H1 (cell line): ENCODE data around the gene PHOSPHO1. TPM values are rescaled to one million over a fixed set of nuclear protein-coding genes. Genes with fewer than 3 reads are reported as not detected.

Source experiments
- CTCF ChIA-PET: fragments of 300-600 bp; sonication (Branson Sonifier 250); formaldehyde crosslinking; loops from one replicate; lab custom pipeline; 2021; ENCODE audit not compliant: partially characterized antibody; lab: Charles Lee
- POLR2A ChIA-PET: fragments of 300-600 bp; sonication (Branson Sonifier 250); formaldehyde crosslinking; loops from one replicate; lab custom pipeline; 2021; ENCODE audit warnings: inconsistent platforms; ENCODE audit not compliant: partially characterized antibody; lab: Charles Lee
- DNase-seq, 2 experiments: peaks; one replicate each; pipeline versions ENCODE4 v3.0.0 to v3.0.0-alpha.2; 2010 to 2022; ENCODE audit warnings: low spot score in 2 of 2, low read depth in 1 of 2, mixed read lengths in 1 of 2
- FAIRE-seq: peaks from 2 replicates; lab custom pipeline; 2011; peaks lifted over from hg19 to GRCh38; lab: Jason Lieb, UNC
- H2AFZ ChIP-seq: 2 replicates; pipeline ENCODE4 v1.8.1; 2012; ENCODE audit warnings: low read length, inconsistent platforms
- H2AK5ac ChIP-seq: 2 replicates; pipeline ENCODE4 v1.6.1; 2013; ENCODE audit warnings: low read depth, low read length
- H2BK120ac ChIP-seq: replicated peaks from 2 replicates; pipeline ENCODE3; 2013; ENCODE audit warnings: low read depth, low read length, inconsistent platforms
- H2BK12ac ChIP-seq: 2 replicates; pipeline ENCODE4 v1.6.1; 2013; ENCODE audit warnings: low read depth, low read length
- H2BK15ac ChIP-seq: 2 replicates; pipeline ENCODE4 v1.6.1; 2013; ENCODE audit warnings: low read length
- H2BK20ac ChIP-seq: 2 replicates; pipeline ENCODE4 v1.6.1; 2013; ENCODE audit warnings: low read length
- H2BK5ac ChIP-seq: 2 replicates; pipeline ENCODE4 v1.6.1; 2013; ENCODE audit warnings: low read depth, low read length
- H3K14ac ChIP-seq: 2 replicates; pipeline ENCODE4 v1.6.1; 2013; ENCODE audit warnings: inconsistent platforms; ENCODE audit not compliant: insufficient read length
- H3K18ac ChIP-seq: 2 replicates; pipeline ENCODE4 v1.6.1; 2013; ENCODE audit warnings: low read length; ENCODE audit errors: extremely low read depth
- H3K23ac ChIP-seq: 2 replicates; pipeline ENCODE4 v1.6.1; 2013; ENCODE audit warnings: inconsistent platforms; ENCODE audit not compliant: insufficient read length
- H3K23me2 ChIP-seq: 2 replicates; pipeline ENCODE4 v1.6.1; 2013; ENCODE audit warnings: low read depth, low read length
- H3K27ac ChIP-seq: 2 replicates; pipeline ENCODE4 v1.6.1; 2011; ENCODE audit warnings: low read depth, low read length, inconsistent platforms
- H3K27me3 ChIP-seq, 4 experiments: replicated peaks in 1 of 4; 1 replicate in 1 of 4; 2 replicates in 3 of 4; pipeline versions ENCODE4 v1.6.1 to v1.8.1; 2011 to 2013; ENCODE audit warnings: low read length in 3 of 4, mild to moderate bottlenecking in 3 of 4, inconsistent platforms in 2 of 4, mixed read lengths in 2 of 4, moderate library complexity in 1 of 4; ENCODE audit not compliant: control insufficient read depth in 3 of 4, insufficient read depth in 3 of 4; ENCODE audit errors: extremely low read depth in 1 of 4
- H3K36me3 ChIP-seq, 4 experiments: 2 replicates each; pipeline versions ENCODE4 v1.6.1 to v1.8.1; 2011 to 2013; ENCODE audit warnings: mild to moderate bottlenecking in 4 of 4, low read length in 3 of 4, moderate library complexity in 2 of 4, control low read depth in 1 of 4, inconsistent platforms in 1 of 4; ENCODE audit not compliant: insufficient read depth in 4 of 4, control insufficient read depth in 2 of 4
- H3K4ac ChIP-seq: replicated peaks from 2 replicates; pipeline ENCODE3; 2013; ENCODE audit warnings: low read length, low read depth, mixed read lengths, inconsistent platforms; ENCODE audit not compliant: insufficient read length
- H3K4me1 ChIP-seq, 4 experiments: replicated peaks in 1 of 4; 1 replicate in 1 of 4; 2 replicates in 3 of 4; pipeline versions ENCODE4 v1.6.1 to v1.8.1; 2011 to 2013; ENCODE audit warnings: low read length in 3 of 4, inconsistent platforms in 2 of 4, mixed read lengths in 1 of 4; ENCODE audit not compliant: insufficient read depth in 4 of 4, control insufficient read depth in 3 of 4
- H3K4me2 ChIP-seq, 2 experiments: 2 replicates each; pipeline versions ENCODE4 v1.6.1 to v1.8.1; 2011 to 2013; ENCODE audit warnings: low read depth in 2 of 2, low read length in 2 of 2, control low read depth in 1 of 2, inconsistent platforms in 1 of 2, mild to moderate bottlenecking in 1 of 2; ENCODE audit not compliant: insufficient read depth in 1 of 2
- H3K4me3 ChIP-seq, 4 experiments: fragments of 200-600, 300-600 bp in 1 of 4; sonication (generic), shearing (Covaris generic), sonication (Bioruptor Twin) in 1 of 4; 2 replicates each; pipeline versions ENCODE4 v1.5.1 to v1.8.1; 2011 to 2016; ENCODE audit warnings: low read length in 4 of 4, low read depth in 3 of 4, control low read depth in 2 of 4, inconsistent platforms in 2 of 4, mild to moderate bottlenecking in 2 of 4, mixed read lengths in 1 of 4, moderate library complexity in 1 of 4; ENCODE audit not compliant: insufficient read depth in 2 of 4; ENCODE audit errors: extremely low read depth in 1 of 4
- H3K56ac ChIP-seq: replicated peaks from 2 replicates; pipeline ENCODE3; 2013; ENCODE audit warnings: low read depth, mild to moderate bottlenecking, mixed read lengths, low read length, inconsistent platforms; ENCODE audit not compliant: insufficient read length
- H3K79me1 ChIP-seq: 2 replicates; pipeline ENCODE4 v1.6.1; 2013; ENCODE audit warnings: low read depth, low read length, control low read depth
- H3K79me2 ChIP-seq, 2 experiments: 2 replicates each; pipeline versions ENCODE4 v1.6.1 to v1.8.1; 2012 to 2013; ENCODE audit warnings: low read length in 2 of 2, mild to moderate bottlenecking in 2 of 2, inconsistent platforms in 1 of 2; ENCODE audit not compliant: insufficient read depth in 2 of 2, control insufficient read depth in 1 of 2
- H3K9ac ChIP-seq, 4 experiments: replicated peaks in 1 of 4; 1 replicate in 1 of 4; 2 replicates in 3 of 4; pipeline versions ENCODE4 v1.6.1 to v1.8.1; 2011 to 2013; ENCODE audit warnings: low read depth in 3 of 4, low read length in 3 of 4, control low read depth in 2 of 4, mild to moderate bottlenecking in 2 of 4, moderate library complexity in 2 of 4, inconsistent platforms in 1 of 4; ENCODE audit errors: extremely low read depth in 1 of 4
- H3K9me3 ChIP-seq, 2 experiments: 2 replicates each; pipeline versions ENCODE4 v1.6.1 to v1.8.1; 2012 to 2013; ENCODE audit warnings: mild to moderate bottlenecking in 2 of 2, moderate library complexity in 2 of 2, control low read depth in 1 of 2, inconsistent platforms in 1 of 2, low read depth in 1 of 2, low read length in 1 of 2, mixed read lengths in 1 of 2; ENCODE audit not compliant: insufficient read depth in 2 of 2
- H4K20me1 ChIP-seq, 2 experiments: replicated peaks in 1 of 2; 2 replicates each; pipeline versions ENCODE3 to v1.8.1; 2011 to 2013; ENCODE audit warnings: inconsistent platforms in 2 of 2, low read length in 2 of 2, mild to moderate bottlenecking in 1 of 2; ENCODE audit not compliant: insufficient read depth in 2 of 2, control insufficient read depth in 1 of 2
- H4K5ac ChIP-seq: 2 replicates; pipeline ENCODE4 v1.6.1; 2013; ENCODE audit warnings: low read length, low read depth, mixed read lengths, inconsistent platforms; ENCODE audit not compliant: insufficient read length
- H4K8ac ChIP-seq: 2 replicates; pipeline ENCODE4 v1.8.0; 2013; ENCODE audit warnings: mild to moderate bottlenecking, moderate library complexity, low read length, inconsistent platforms; ENCODE audit not compliant: insufficient read depth; ENCODE audit errors: extremely low read depth
- H4K91ac ChIP-seq: replicated peaks from 2 replicates; pipeline ENCODE3; 2013; ENCODE audit warnings: low read length, mixed read lengths, inconsistent platforms; ENCODE audit not compliant: insufficient read length
- CREB1 ChIP-seq: IDR thresholded peaks from 2 replicates; pipeline ENCODE4 v1.6.1; 2012; ENCODE audit warnings: inconsistent platforms
- CTBP2 ChIP-seq: IDR thresholded peaks from 2 replicates; pipeline ENCODE4 v1.7.0; 2011; ENCODE audit warnings: borderline replicate concordance, mild to moderate bottlenecking, moderate library complexity, mixed read lengths, low read length; ENCODE audit not compliant: insufficient read depth, insufficient read length
- GABPA ChIP-seq: IDR thresholded peaks from 2 replicates; pipeline ENCODE4 v1.6.1; 2011; ENCODE audit warnings: mild to moderate bottlenecking, low read length, moderate library complexity, borderline replicate concordance; ENCODE audit not compliant: insufficient read depth
- SIN3A ChIP-seq, 2 experiments: IDR thresholded peaks in 1 of 2; conservative IDR thresholded peaks in 1 of 2; 2 replicates each; pipeline ENCODE4 v1.6.1; 2011 to 2012; ENCODE audit warnings: low read length in 2 of 2, improper control_type of control experiment in 1 of 2, low read depth in 1 of 2, mild to moderate bottlenecking in 1 of 2
- WGBS, 2 experiments: shearing (Covaris generic) in 1 of 2; methylation state at CpG; one replicate each; pipeline versions ENCODE4 v1.1.6 to v1.1.7; 2013 to 2015; ENCODE audit warnings: low lambda C conversion rate in 2 of 2, mixed read lengths in 2 of 2, inconsistent platforms in 1 of 2, low coverage in 1 of 2, missing lambda C conversion rate in 1 of 2; ENCODE audit not compliant: insufficient replicate concordance in 2 of 2, insufficient coverage in 1 of 2, insufficient read length in 1 of 2; ENCODE audit errors: extremely low coverage in 1 of 2, missing lambda C conversion rate in 1 of 2; 5-methylcytosine and 5-hydroxymethylcytosine counted together
- polyA plus RNA-seq, 7 experiments: library from polyadenylated mRNA; depleted of rRNA in 3 of 7; stranded (reverse) in 5 of 7; unstranded in 2 of 7; fragments of >200 nt in 5 of 7; fragments of 200-250 nt in 2 of 7; gene quantifications; 1 replicate in 5 of 7; 2 replicates in 1 of 7; 4 replicates in 1 of 7; pipeline versions ENCODE4 v1.2.1 to v1.2.3, GENCODE V29; 2011 to 2013; ENCODE audit warnings: missing spikeins in 2 of 7, mixed read lengths in 2 of 7
- total RNA-seq: library from RNA; stranded (reverse); fragmentation: NEBNext Ultra II Directional; extraction: Animal tissue kit (Norgen Biotek cat#: 25700); gene quantifications from 2 replicates; pipeline ENCODE4 v1.2.1, GENCODE V29; 2021
- TF ChIP-seq, protein P1 (sequence below), 3 experiments: IDR thresholded peaks; 1 replicate in 2 of 3; 2 replicates in 1 of 3; pipeline versions ENCODE4 v1.5.1 to v1.6.1; 2011; ENCODE audit warnings: low read length in 3 of 3, mild to moderate bottlenecking in 3 of 3, inconsistent platforms in 2 of 3, low read depth in 1 of 3, moderate library complexity in 1 of 3; ENCODE audit not compliant: insufficient read depth in 1 of 3; ENCODE audit errors: control extremely low read depth in 1 of 3
- TF ChIP-seq, protein P2 (sequence below): IDR thresholded peaks from 2 replicates; pipeline ENCODE4 v1.6.1; 2011; ENCODE audit warnings: low read depth, mild to moderate bottlenecking, low read length; ENCODE audit not compliant: insufficient read depth
- TF ChIP-seq, protein P3 (sequence below): IDR thresholded peaks from 2 replicates; pipeline ENCODE4 v1.6.1; 2012; ENCODE audit warnings: low read length, inconsistent platforms

The PHOSPHO1 gene
- total and polyA plus RNA-seq, 2 of the 8 experiments (the other 6 are each of a cell fraction or from before 2014, with no cell fraction given): 0.34 to 0.45 TPM

- no peak overlapping the region for H3K23ac ChIP-seq
- no peak overlapping the region for H4K5ac ChIP-seq
- no peaks in the 10 kb centered on the region for H3K79me1 ChIP-seq
- H4K8ac ChIP-seq: no peak overlapping the region
- WGBS, 2 experiments: 84% methylated on average over 7 of the region's 7 CpGs; no CpG with 5 or more reads in 1 of the 2 experiments
- H2AK5ac ChIP-seq: no peak overlapping the region
- no peak overlapping the region for H2AFZ ChIP-seq
- H3K9ac ChIP-seq: no peak overlapping the region
- H2BK20ac ChIP-seq: no peak overlapping the region
- H2BK15ac ChIP-seq: no peak overlapping the region
- H4K91ac ChIP-seq: no peak overlapping the region
- no peaks in the 10 kb centered on the region for H3K27me3 ChIP-seq
- no peak overlapping the region for H3K18ac ChIP-seq
- ChIA-PET POLR2A (interaction anchor here (1.2 to 1.6 kb wide), 2 partner anchors 11 to 65 kb away, joined by 3 to 4 read pairs; no protein-coding TSS in a partner anchor), CTCF (interaction anchor here (0.9 to 1.7 kb wide), 3 partner anchors 9 to 46 kb away, joined by 3 to 5 read pairs (median 3); no protein-coding TSS in a partner anchor)
- no peaks in the 10 kb centered on the region for H3K23me2 ChIP-seq
- no peaks in the 10 kb centered on the region for H4K20me1 ChIP-seq
- H3K4me3 ChIP-seq: no peak overlapping the region
- FAIRE-seq: no peak
- DNase-seq: no peak
- no peak overlapping the region for H3K14ac ChIP-seq
- no peaks in the 10 kb centered on the region for H3K79me2 ChIP-seq
- H3K4ac ChIP-seq: no peak overlapping the region
- no peaks in the 10 kb centered on the region; a peak in 1 of 7 replicates for H3K4me1 ChIP-seq
- no peaks in the 10 kb centered on the region for H3K36me3 ChIP-seq
- no peaks in the 10 kb centered on the region for H3K9me3 ChIP-seq
- no peak overlapping the region for H3K27ac ChIP-seq
- H2BK5ac ChIP-seq: no peak overlapping the region
- no peak overlapping the region for H3K4me2 ChIP-seq
- H2BK120ac ChIP-seq: no peak overlapping the region
- H2BK12ac ChIP-seq: no peak overlapping the region
- no peak overlapping the region for H3K56ac ChIP-seq
- no peak for TF ChIP-seq SIN3A (conservative IDR thresholded peaks at IDR 0.05 in 1 of 2, IDR thresholded peaks at IDR 0.05 in 1 of 2; ENCODE audit: low read depth in 1 of 2, low read length in 2 of 2)
- TF ChIP-seq, protein P1, sequence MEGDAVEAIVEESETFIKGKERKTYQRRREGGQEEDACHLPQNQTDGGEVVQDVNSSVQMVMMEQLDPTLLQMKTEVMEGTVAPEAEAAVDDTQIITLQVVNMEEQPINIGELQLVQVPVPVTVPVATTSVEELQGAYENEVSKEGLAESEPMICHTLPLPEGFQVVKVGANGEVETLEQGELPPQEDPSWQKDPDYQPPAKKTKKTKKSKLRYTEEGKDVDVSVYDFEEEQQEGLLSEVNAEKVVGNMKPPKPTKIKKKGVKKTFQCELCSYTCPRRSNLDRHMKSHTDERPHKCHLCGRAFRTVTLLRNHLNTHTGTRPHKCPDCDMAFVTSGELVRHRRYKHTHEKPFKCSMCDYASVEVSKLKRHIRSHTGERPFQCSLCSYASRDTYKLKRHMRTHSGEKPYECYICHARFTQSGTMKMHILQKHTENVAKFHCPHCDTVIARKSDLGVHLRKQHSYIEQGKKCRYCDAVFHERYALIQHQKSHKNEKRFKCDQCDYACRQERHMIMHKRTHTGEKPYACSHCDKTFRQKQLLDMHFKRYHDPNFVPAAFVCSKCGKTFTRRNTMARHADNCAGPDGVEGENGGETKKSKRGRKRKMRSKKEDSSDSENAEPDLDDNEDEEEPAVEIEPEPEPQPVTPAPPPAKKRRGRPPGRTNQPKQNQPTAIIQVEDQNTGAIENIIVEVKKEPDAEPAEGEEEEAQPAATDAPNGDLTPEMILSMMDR (IDR thresholded peaks at IDR 0.05; ENCODE audit: control extremely low read depth in 1 of 3, insufficient read depth in 1 of 3, low read depth in 1 of 3, low read length in 3 of 3): no peak
- TF ChIP-seq GABPA: no peak
- TF ChIP-seq CREB1: no peak
- TF ChIP-seq, protein P2, sequence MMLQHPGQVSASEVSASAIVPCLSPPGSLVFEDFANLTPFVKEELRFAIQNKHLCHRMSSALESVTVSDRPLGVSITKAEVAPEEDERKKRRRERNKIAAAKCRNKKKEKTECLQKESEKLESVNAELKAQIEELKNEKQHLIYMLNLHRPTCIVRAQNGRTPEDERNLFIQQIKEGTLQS: no peak
- TF ChIP-seq CTBP2: no peak
- TF ChIP-seq, protein P3, sequence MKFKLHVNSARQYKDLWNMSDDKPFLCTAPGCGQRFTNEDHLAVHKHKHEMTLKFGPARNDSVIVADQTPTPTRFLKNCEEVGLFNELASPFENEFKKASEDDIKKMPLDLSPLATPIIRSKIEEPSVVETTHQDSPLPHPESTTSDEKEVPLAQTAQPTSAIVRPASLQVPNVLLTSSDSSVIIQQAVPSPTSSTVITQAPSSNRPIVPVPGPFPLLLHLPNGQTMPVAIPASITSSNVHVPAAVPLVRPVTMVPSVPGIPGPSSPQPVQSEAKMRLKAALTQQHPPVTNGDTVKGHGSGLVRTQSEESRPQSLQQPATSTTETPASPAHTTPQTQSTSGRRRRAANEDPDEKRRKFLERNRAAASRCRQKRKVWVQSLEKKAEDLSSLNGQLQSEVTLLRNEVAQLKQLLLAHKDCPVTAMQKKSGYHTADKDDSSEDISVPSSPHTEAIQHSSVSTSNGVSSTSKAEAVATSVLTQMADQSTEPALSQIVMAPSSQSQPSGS: no peak
Measured at GRCh38 chr17:49247944-49248343, 17.4 kb upstream of the PHOSPHO1 start.
